Fibroblast of peridontal ligament (primary cell): ENCODE results near the gene NKX2-3.

ENCODE experiments used
- DNase-seq: peaks from one replicate; pipeline ENCODE4 v3.0.0-alpha.2; 2010; ENCODE audit errors: extremely low read depth

Gene NKX2-3

GRCh38 chr10:99579971-99580370 lies 47.2 kb downstream of the NKX2-3 start:
- no peak for DNase-seq

- no peak for DNase-seq
These were observed 49.6 kb downstream of the NKX2-3 start for GRCh38 chr10:99582255-99582770.

DNA sequence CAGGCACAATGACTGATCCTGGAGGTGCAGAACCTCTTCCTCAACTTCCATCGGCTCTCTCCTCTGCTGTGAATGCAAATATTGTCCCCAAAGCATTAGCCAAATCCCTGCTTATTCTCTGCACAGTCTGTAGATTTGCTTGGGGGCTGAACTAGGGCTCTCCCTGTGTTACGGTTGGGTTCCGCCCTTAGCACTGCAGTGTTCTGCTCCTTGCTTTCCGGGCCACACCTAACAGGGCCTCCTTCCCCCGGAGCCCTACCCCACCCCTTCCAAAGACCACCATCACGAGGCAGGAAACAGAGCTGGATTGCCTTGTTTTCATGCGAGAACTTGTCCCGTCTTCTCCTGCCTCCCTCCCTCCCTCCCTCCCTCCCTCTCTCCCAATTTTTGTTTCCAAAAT lies 50.9 kb downstream of the NKX2-3 start:
- no peak for DNase-seq
